IMR-90 (cell line): Measurements from ENCODE around the gene ZBTB9.

Source experiments
- MAFK ChIP-seq: IDR thresholded peaks from 2 replicates; pipeline ENCODE4 v1.6.1; 2012; ENCODE audit warnings: low read depth, low read length, improper control_type of control experiment
- RFX5 ChIP-seq: IDR thresholded peaks from 2 replicates; pipeline ENCODE4 v1.8.0; 2012; ENCODE audit warnings: low read depth, mild to moderate bottlenecking, low read length, moderate library complexity
- SMC3 ChIP-seq: fragments of 150-350 bp; IDR thresholded peaks from 2 replicates; pipeline ENCODE4 v1.6.1; 2016; ENCODE audit warnings: low read depth, mild to moderate bottlenecking, antibody characterized with exemption, low read length, moderate library complexity
- TF ChIP-seq, protein P1 (sequence below): conservative IDR thresholded peaks from 2 replicates; pipeline ENCODE4 v1.5.1; 2012; ENCODE audit warnings: mild to moderate bottlenecking, low read depth, low read length, improper control_type of control experiment
- TF ChIP-seq, protein P2 (sequence below): fragments of 150-350 bp; IDR thresholded peaks from 2 replicates; pipeline ENCODE4 v1.6.1; 2016; ENCODE audit warnings: low read depth, mild to moderate bottlenecking, low read length, moderate library complexity, borderline replicate concordance

DNA sequence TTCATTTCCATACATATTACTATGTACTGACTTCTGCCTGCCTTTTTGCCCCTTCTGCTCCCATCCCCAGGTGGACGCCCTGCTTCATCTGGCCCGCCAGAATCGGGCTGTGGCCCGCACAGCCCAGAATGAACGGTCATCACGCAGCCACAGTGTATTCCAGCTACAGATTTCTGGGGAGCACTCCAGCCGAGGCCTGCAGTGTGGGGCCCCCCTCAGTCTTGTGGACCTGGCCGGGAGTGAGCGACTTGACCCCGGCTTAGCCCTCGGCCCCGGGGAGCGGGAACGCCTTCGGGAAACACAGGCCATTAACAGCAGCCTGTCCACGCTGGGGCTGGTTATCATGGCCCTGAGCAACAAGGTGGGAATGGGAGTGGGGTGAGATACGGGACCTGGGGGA lies 48.2 kb upstream of the ZBTB9 start:
- TF ChIP-seq SMC3 = no peak
- no peak for TF ChIP-seq MAFK
- TF ChIP-seq, protein P1, sequence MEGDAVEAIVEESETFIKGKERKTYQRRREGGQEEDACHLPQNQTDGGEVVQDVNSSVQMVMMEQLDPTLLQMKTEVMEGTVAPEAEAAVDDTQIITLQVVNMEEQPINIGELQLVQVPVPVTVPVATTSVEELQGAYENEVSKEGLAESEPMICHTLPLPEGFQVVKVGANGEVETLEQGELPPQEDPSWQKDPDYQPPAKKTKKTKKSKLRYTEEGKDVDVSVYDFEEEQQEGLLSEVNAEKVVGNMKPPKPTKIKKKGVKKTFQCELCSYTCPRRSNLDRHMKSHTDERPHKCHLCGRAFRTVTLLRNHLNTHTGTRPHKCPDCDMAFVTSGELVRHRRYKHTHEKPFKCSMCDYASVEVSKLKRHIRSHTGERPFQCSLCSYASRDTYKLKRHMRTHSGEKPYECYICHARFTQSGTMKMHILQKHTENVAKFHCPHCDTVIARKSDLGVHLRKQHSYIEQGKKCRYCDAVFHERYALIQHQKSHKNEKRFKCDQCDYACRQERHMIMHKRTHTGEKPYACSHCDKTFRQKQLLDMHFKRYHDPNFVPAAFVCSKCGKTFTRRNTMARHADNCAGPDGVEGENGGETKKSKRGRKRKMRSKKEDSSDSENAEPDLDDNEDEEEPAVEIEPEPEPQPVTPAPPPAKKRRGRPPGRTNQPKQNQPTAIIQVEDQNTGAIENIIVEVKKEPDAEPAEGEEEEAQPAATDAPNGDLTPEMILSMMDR = no peak
- TF ChIP-seq, protein P2, sequence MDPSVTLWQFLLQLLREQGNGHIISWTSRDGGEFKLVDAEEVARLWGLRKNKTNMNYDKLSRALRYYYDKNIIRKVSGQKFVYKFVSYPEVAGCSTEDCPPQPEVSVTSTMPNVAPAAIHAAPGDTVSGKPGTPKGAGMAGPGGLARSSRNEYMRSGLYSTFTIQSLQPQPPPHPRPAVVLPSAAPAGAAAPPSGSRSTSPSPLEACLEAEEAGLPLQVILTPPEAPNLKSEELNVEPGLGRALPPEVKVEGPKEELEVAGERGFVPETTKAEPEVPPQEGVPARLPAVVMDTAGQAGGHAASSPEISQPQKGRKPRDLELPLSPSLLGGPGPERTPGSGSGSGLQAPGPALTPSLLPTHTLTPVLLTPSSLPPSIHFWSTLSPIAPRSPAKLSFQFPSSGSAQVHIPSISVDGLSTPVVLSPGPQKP = no peak
- TF ChIP-seq RFX5 = no peak
